NCI-H2171 treated with DMSO at 0.1 percent for 48 hours (cell line): ENCODE measurements around the gene RNF186.
"Not testable (repeated sequence)": the region's sequence is repeated elsewhere in the genome, so short reads cannot be mapped to it uniquely, and the experiment has no call there.

ENCODE experiments used
- DNase-seq: peaks from one replicate; lab custom pipeline; 2025; lab: John Stamatoyannopoulos, UW

Gene RNF186

GRCh38 chr1:19793360-19794046, 21.6 kb downstream of the RNF186 start:
- no peak for DNase-seq

- no peak for DNase-seq
These were observed 22.7 kb downstream of the RNF186 start for GRCh38 chr1:19792237-19793002.

- not testable (repeated sequence) for DNase-seq
These were observed 24.8 kb downstream of the RNF186 start for GRCh38 chr1:19790061-19790975.

GRCh38 chr1:19786988-19787423, 28.1 kb downstream of the RNF186 start:
- no peak for DNase-seq

GRCh38 chr1:19785660-19786059, 29.4 kb downstream of the RNF186 start:
- no peak for DNase-seq

GRCh38 chr1:19780267-19780877, 34.7 kb downstream of the RNF186 start:
- DNase-seq: no peak

- DNase-seq: no peak
These were observed 38.1 kb downstream of the RNF186 start for GRCh38 chr1:19776933-19777332.

- DNase-seq: no peak
These were observed 38.8 kb downstream of the RNF186 start for GRCh38 chr1:19776287-19776686.

- DNase-seq: no peak
These were observed 39.3 kb downstream of the RNF186 start for GRCh38 chr1:19775831-19776230.

- no peak for DNase-seq
These were observed 39.8 kb downstream of the RNF186 start for GRCh38 chr1:19775317-19775716.

- DNase-seq: no peak
These were observed 40.8 kb downstream of the RNF186 start for GRCh38 chr1:19774180-19774785.

GRCh38 chr1:19773485-19773884, 41.6 kb downstream of the RNF186 start:
- no peak for DNase-seq

GRCh38 chr1:19772053-19772452, 43.0 kb downstream of the RNF186 start:
- peak; percentile 76 for DNase-seq

- no peak for DNase-seq
These were observed 43.7 kb downstream of the RNF186 start for GRCh38 chr1:19771350-19771749.

GRCh38 chr1:19770436-19771190, 44.5 kb downstream of the RNF186 start:
- peak; percentile 30 for DNase-seq

- no peak for DNase-seq
These were observed 45.7 kb downstream of the RNF186 start for GRCh38 chr1:19769211-19769932.

GRCh38 chr1:19768353-19769210, 46.5 kb downstream of the RNF186 start:
- DNase-seq: no peak

GRCh38 chr1:19765623-19766022, 49.5 kb downstream of the RNF186 start:
- DNase-seq: no peak

- DNase-seq: no peak
These were observed 50.2 kb downstream of the RNF186 start for GRCh38 chr1:19764848-19765247.
